ENCODE data around the gene RAB3IP. TPM values are rescaled to one million over a fixed set of nuclear protein-coding genes. Genes with fewer than 3 reads are reported as not detected.
"Not testable (repeated sequence)": the region's sequence is repeated elsewhere in the genome, so short reads cannot be mapped to it uniquely, and the experiment has no call there.

The RAB3IP gene
- total RNA-seq, 1 experiment from 2014 or later, result 30.3 TPM

DNA sequence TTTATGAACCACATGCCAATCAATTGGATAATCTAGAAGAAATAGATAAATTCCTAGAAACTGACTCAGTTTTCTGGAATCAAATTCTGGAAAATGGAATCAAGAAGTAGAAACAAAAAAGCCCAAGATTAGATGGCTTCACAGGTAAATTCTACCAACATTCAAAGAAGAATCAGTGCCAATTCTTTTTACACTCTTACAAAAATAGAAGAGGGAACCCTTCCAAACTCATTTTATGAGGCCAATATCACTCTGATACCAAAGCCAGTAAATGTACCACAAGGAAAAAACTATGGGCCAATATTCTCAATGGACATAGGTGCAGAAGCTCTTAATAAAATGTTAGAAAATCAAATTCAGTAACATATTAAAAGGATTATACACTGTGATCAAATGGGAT lies 50.7 kb downstream of the RAB3IP start:
- intact Hi-C loops (cut with micrococcal nuclease; ENCODE audit: unreplicated experiment), result no loop called here
- Histone ChIP-seq H2AFZ (no peak overlapping the region), H3K36me3 (ENCODE audit: low read depth) (no peaks in the 10 kb centered on the region), H3K4me1 (replicated peaks; ENCODE audit: insufficient read depth) (no peaks in the 10 kb centered on the region), H4K20me1 (ENCODE audit: insufficient read depth) (no peaks in the 10 kb centered on the region; the same call in 1 of the 2 replicates), H3K9me2 (ENCODE audit: insufficient read depth) (no peaks in the 10 kb centered on the region), H3F3A (ENCODE audit: insufficient read depth, low read depth) (no peaks in the 10 kb centered on the region), H3K27me3 (ENCODE audit: insufficient read depth, low read depth) (no peaks in the 10 kb centered on the region), H3K27ac (no peak overlapping the region), H3K9me3 (ENCODE audit: insufficient read depth, low read depth) (no peaks in the 10 kb centered on the region), H3K4me2 (no peak overlapping the region), H3K79me2 (ENCODE audit: low read depth) (no peaks in the 10 kb centered on the region), H3K4me3 (no peak overlapping the region)
- DNase-seq, result no peak
- TF ChIP-seq, protein P1, sequence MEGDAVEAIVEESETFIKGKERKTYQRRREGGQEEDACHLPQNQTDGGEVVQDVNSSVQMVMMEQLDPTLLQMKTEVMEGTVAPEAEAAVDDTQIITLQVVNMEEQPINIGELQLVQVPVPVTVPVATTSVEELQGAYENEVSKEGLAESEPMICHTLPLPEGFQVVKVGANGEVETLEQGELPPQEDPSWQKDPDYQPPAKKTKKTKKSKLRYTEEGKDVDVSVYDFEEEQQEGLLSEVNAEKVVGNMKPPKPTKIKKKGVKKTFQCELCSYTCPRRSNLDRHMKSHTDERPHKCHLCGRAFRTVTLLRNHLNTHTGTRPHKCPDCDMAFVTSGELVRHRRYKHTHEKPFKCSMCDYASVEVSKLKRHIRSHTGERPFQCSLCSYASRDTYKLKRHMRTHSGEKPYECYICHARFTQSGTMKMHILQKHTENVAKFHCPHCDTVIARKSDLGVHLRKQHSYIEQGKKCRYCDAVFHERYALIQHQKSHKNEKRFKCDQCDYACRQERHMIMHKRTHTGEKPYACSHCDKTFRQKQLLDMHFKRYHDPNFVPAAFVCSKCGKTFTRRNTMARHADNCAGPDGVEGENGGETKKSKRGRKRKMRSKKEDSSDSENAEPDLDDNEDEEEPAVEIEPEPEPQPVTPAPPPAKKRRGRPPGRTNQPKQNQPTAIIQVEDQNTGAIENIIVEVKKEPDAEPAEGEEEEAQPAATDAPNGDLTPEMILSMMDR (conservative IDR thresholded peaks at IDR 0.05), result no peak
- TF ChIP-seq EZH2 (IDR thresholded peaks at IDR 0.05; ENCODE audit: low read depth), result no peak
- BruUV-seq (replicated peaks), result no TSS peak
- CTCF ChIA-PET, result no interaction called here
- POLR2A ChIA-PET (ENCODE audit: unreplicated experiment), result no interaction called here

DNA sequence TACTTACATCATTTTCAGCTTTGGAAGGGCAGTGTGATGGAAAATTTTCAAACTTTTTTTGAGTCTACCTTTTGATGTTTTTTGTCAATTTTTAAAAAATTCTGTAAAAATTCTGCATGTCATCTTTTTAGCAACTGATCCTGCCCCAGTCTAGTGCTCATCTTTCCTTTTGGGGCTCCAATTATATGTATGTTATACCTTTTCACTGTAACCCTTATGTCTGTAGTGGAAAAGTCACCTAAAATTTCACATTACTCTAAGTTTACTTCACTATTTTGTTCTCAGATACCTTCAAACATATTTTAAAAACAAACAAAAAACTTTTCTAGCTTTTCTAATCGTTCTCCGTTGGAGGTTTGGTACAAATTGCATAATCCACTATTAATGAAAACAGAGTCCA lies 53.9 kb downstream of the RAB3IP start:
- Histone ChIP-seq H3K9me3 (ENCODE audit: insufficient read depth, low read depth) (no peaks in the 10 kb centered on the region), H3K4me2 (no peak overlapping the region), H3K9me2 (ENCODE audit: insufficient read depth) (no peaks in the 10 kb centered on the region), H3K27me3 (ENCODE audit: insufficient read depth, low read depth) (no peaks in the 10 kb centered on the region), H3K79me2 (ENCODE audit: low read depth) (no peaks in the 10 kb centered on the region), H3F3A (ENCODE audit: insufficient read depth, low read depth) (no peaks in the 10 kb centered on the region), H4K20me1 (ENCODE audit: insufficient read depth) (no peaks in the 10 kb centered on the region; the same call in 1 of the 2 replicates), H3K4me3 (no peak overlapping the region), H3K4me1 (replicated peaks; ENCODE audit: insufficient read depth) (no peaks in the 10 kb centered on the region), H3K27ac (no peak overlapping the region), H2AFZ (no peak overlapping the region), H3K36me3 (ENCODE audit: low read depth) (no peaks in the 10 kb centered on the region)
- CTCF ChIA-PET, result no interaction called here
- intact Hi-C loops (cut with micrococcal nuclease; ENCODE audit: unreplicated experiment), result no loop called here
- TF ChIP-seq EZH2 (IDR thresholded peaks at IDR 0.05; ENCODE audit: low read depth), result no peak
- TF ChIP-seq, protein P1 (conservative IDR thresholded peaks at IDR 0.05), result no peak
- POLR2A ChIA-PET (ENCODE audit: unreplicated experiment), result no interaction called here
- DNase-seq, result no peak
- no TSS peak for BruUV-seq (replicated peaks)

DNA sequence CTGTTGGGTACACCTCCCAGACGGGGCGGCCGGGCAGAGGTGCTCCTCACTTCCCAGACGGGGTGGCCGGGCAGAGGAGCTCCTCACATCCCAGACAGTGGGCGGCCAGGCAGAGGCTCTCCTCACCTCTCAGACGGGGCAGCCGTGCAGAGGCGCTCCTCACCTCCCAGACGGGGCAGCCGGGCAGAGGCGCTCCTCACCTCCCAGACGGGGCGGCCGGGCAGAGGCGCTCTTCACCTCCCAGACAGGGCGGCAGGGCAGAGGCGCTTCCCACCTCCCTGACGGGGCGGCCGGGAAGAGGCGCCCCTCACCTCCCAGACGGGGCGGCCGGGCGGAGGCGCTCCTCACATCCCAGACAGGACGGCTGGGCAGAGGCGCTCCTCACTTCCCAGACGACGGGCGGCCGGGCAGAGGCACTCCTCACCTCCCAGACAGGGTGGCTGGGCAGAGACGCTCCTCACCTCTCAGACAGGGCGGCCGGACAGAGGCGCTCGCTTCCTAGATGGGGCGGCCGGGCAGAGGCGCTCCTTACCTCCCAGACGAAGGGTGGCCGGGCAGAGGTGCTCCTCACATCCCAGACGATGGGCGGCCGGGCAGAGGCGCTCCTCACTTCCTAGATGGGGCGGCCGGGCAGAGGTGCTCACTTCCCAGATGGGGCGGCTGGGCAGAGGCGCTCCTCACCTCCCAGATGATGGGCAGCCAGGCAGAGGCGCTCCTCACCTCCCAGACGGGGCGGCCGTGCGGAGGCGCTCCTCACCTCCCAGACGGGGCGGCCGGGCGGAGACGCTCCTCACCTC lies 68.6 kb downstream of the RAB3IP start:
- H3K27ac ChIP-seq; H3F3A ChIP-seq (ENCODE audit: insufficient read depth, low read depth); DNase-seq; H3K4me1 ChIP-seq (replicated peaks; ENCODE audit: insufficient read depth); H3K4me3 ChIP-seq; H3K9me2 ChIP-seq (ENCODE audit: insufficient read depth); BruUV-seq (replicated peaks); H3K4me2 ChIP-seq; H3K79me2 ChIP-seq (ENCODE audit: low read depth); H2AFZ ChIP-seq; CTCF ChIA-PET; H3K27me3 ChIP-seq (ENCODE audit: insufficient read depth, low read depth); H3K36me3 ChIP-seq (ENCODE audit: low read depth); H4K20me1 ChIP-seq (ENCODE audit: insufficient read depth); POLR2A ChIA-PET (ENCODE audit: unreplicated experiment); intact Hi-C loops (cut with micrococcal nuclease; ENCODE audit: unreplicated experiment); H3K9me3 ChIP-seq (ENCODE audit: insufficient read depth, low read depth): not testable (repeated sequence)

All from PC-9 (cell line).